Activated CD4-positive, CD25-positive, alpha-beta regulatory T cell (primary cell): ENCODE data around the gene PRR33.

Source experiments
- DNase-seq, 4 experiments: peaks; one replicate each; lab custom pipeline; 2025; lab: John Stamatoyannopoulos, UW

PRR33 gene

DNA sequence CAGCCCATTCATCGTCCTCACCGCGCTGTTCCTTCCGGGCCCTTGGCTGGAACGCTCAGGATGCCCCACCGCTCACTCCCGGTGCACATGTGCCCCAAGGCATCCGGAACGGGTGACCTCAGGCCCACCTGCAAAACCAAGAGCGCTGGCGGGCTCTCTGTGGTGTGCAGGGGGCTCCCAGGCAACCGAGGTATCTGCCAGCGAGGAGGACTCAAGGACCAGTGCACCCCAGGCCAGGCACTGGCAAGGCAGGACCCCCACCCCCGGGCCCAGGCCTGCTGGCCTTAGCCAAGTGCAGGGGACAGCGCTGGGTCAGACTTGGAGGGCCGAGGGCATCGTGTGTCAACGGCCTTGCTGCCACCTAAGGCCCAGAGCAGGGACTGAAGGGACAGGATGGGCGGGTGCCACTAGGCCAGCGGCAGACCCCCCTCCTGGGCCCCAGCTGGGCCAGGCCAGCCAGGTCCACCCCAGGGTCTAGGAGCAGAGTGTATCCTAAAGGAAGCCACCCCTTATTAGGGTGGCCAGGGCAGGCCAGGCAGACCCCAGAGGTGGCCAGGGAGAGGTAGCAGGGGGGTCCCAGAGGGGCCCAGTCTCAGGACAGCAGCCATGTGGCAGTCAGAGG, 36.3 kb upstream of the PRR33 start:
- DNase-seq = no peak

DNA sequence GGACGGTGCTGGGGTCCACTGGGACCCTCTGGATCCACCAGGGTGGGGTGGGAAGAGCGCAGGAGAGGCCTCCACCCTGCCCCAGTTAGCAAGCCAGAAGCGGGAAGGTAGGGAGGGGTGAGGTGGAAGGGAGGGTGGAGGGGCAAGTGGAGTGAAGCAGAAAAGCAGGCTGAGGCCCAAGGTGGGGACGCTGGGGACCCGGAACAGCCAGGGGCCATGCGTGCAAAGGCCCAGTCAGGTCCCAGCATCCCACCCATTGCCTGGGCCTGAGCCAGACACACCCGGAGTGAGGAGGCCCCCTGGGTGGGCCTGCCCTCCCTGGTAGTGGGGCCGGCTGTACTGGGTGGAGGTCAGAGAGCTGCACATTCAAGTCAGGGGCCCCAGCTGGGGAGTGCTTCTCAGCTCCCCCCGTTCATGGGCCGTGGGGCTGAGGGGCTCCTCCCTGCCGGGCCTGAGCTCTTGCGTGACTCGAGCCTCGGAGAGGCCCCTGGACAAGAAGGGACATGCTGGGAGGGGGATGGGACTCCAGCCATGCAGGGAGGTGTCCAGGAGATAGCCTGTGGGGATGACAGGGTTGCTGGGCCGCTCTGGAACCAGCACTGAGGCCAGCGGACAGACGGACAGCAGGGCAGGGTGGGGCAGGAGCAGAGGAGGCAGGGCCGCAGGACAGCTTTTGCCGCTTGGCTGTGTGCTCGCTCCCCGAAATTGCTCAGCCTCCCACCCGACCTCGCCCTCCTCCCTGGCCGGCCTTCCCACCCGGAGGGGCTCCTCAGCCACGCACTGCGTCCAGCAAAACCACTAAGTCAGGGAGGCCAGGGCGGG, 35.5 kb upstream of the PRR33 start:
- no peak for DNase-seq

- no peak for DNase-seq
Measured at GRCh38 chr11:1926156-1927025, 34.7 kb upstream of the PRR33 start.

DNA sequence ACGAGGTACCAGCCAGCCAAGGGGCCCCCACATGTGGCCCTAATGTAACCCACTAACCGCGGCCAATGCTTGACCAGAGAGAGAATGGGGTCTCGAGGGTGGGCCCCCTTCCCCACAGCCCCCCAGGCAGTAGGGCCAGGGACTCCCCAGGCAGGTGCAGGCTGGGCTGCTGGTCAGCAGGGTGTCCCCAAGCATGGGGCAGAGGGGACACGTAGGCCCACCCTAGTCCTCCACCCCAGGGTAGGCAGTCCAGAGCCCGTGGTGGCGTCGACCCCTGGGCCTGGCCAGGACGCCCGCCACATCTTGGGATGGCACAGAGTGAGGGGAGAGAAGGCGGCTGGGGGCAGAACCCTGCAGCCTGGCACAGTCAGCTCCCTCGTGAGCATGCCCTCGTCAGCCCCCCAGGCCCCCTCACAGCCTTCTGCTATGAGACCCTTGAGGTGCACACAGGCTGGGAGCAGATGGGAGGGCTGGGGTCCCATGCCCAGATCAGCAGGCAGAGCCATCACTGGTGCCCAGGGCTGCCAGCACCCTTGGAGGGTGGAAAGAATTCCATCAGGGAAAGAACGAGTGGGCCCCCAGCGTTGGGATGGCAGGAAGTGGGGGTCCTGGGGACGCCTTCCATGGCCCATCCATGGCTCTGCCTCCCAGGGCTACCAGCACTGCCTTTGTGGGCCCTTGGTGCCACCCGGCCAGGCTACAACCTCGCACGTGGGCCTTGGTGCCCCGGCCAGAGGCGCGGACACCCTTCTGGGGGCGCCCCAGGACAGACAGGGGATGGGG, 33.9 kb upstream of the PRR33 start:
- DNase-seq = no peak

GRCh38 chr11:1924646-1925372, 33.1 kb upstream of the PRR33 start:
- DNase-seq = no peak

DNA sequence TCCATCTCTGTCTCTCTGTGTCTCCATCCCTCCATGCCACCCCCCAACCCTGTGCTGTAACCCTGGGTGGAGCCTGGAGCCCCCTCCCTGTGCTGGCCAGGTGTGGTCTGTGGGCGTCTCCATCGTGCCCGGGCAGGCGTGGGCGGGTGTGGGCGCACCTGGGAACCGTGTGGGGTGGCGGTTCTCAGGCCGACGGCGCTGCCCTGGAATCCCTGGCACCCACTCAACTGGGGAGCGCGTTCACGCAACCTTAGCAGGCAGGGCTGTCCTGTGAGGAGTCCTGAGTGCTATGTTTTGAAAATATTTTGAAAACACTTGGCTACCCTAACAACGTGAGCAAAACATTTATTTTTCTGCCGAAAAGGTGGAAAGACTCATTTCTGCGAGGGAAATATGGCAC, 32.5 kb upstream of the PRR33 start:
- no peak for DNase-seq

- DNase-seq = no peak
Measured at GRCh38 chr11:1923201-1923956, 31.7 kb upstream of the PRR33 start.

DNA sequence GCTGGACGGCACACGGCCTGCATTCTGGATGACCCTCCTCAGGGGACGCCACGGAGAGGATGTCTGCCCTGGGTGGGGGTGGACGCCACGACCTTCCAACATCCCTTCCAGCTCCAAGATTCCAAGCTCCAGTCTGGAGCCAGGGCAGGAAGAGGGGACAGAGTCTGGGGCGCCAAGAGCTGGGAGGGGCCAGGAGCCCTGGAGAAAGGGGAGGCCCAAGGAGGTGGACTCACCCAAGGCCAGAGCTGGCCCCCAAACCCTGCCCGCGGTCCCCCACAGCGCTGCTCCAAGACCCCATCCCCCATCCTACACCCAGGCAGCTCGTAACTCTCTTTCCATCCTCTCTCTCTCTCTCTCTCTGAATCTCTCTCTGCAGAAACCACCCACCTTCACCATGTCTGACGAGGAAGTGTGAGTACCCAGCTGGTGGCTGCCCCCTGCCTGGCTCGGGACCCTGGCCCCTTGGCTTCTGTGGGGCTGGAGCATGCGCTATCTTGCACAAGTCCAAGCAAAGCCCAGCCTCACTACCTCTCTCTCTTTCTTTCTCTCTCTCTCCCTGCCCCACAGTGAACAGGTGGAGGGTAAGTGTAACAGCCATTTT, 30.9 kb upstream of the PRR33 start:
- DNase-seq = no peak

DNA sequence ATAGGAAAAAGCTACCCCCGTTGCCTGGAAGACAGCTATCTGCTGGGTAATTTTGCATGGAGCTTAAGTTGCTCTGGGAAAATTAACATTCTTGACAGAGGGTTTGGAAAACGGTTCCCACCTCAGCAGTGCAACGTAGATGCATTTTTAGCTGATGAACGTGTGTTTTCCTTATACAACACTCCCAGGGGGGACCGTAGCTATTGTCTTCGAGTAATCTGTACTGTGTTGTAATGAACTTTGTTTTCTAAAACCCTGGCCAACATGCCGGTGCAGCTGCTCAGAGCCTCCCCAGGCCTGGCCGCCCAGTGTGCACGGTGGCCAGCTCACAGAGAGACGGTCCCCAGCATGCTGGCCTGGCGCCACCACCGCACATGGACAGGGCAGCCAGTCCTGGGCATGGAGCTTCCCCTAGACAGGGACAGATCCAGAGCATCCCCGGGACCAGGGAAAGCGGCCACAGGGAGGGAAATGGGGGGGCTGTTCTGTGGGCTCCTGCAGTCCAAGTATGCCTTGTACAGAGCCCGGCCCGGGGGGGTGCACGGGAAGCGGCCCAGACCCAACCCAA, 30.0 kb upstream of the PRR33 start:
- DNase-seq = no peak

DNA sequence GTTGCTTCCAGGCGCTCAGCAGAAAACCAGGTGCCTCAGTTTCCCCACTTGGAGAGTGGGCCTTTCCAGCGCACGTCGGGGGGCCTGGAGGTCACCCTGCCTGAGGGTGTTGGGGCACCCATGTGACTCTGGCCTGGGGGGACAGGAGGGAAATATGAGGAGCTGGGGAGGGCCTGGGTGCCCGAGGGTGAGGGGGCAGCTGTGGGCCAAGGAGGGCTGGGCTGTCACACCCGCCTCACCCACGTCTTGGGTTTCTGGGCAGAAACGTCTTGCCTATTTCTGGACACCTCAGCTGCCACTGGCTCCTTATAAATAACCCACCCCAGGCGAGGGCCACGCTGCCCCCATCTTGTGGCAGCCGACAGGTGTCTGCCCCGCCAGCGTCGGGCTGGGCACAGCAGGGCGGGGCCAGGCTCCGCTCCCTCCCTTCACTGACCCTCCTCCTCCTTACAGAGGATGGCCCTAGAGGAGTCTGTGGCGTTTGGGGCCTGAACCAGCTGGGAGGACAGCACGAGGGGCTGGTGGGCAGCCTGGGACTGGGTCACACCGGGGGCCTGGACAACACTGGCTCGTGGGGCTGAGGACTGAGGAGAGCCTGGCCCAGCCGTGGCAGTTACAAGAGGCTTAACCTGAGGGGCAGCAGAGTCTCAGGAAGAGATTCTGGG, 29.3 kb upstream of the PRR33 start:
- DNase-seq = no peak

- DNase-seq = no peak
Measured at GRCh38 chr11:1920128-1920908, 28.6 kb upstream of the PRR33 start.

- no peak for DNase-seq
Measured at GRCh38 chr11:1919391-1920127, 27.9 kb upstream of the PRR33 start, which contains the start of gene TNNT3. Gene TNNT3 (plus strand): TSS chr11:1919703. CDS start chr11:1922875, 3,172 bp downstream.

GRCh38 chr11:1918436-1919315, 27.0 kb upstream of the PRR33 start:
- no peak for DNase-seq

GRCh38 chr11:1917523-1918435, 26.1 kb upstream of the PRR33 start:
- DNase-seq = no peak

GRCh38 chr11:1916986-1917522, 25.4 kb upstream of the PRR33 start:
- no peak for DNase-seq
